ENCODE measurements around the gene TIGD6.
A peak's percentile ranks its signal among the peaks of the same experiment; 100 is the strongest.

The TIGD6 gene

GRCh38 chr5:150026682-150027172 lies 26.3 kb upstream of the TIGD6 start:
- WGBS (ENCODE audit: insufficient coverage): 100% methylated on average over 3 of the region's 4 CpGs
- peak overlapping the region in 1 of 2 experiments; percentile 18 for H3K27ac ChIP-seq (ENCODE audit: insufficient read depth in 1 of 2, low read depth in 1 of 2, low read length in 2 of 2, poor library complexity in 1 of 2, severe bottlenecking in 2 of 2)
- H3K27me3 ChIP-seq (replicated peaks in 2 of 5; ENCODE audit: control insufficient read depth in 4 of 5, insufficient read depth in 5 of 5, low read length in 4 of 5): no peaks in the 10 kb centered on the region
- no peaks in the 10 kb centered on the region for H3K9me3 ChIP-seq (ENCODE audit: control extremely low read depth in 1 of 5, control insufficient read depth in 4 of 5, insufficient read depth in 2 of 5, low read depth in 1 of 5, low read length in 4 of 5)
- peaks cover 0 to 7% (median 6%) of the 10 kb centered on the region in 4 experiments for H3K4me1 ChIP-seq (ENCODE audit: control extremely low read depth in 1 of 4, control insufficient read depth in 4 of 4, insufficient read depth in 4 of 4, low read length in 3 of 4)
- H3K36me3 ChIP-seq (ENCODE audit: control insufficient read depth in 4 of 4, insufficient read depth in 4 of 4, low read length in 3 of 4): peaks cover 39 to 87% (median 65%) of the 10 kb centered on the region in 4 experiments
- POLR2A ChIA-PET: no interaction called here
- no peak overlapping the region for H3K4me3 ChIP-seq (ENCODE audit: control insufficient read depth in 1 of 7, extremely low read depth in 1 of 7, insufficient read depth in 4 of 7, low read depth in 2 of 7, low read length in 6 of 7)
- CTCF ChIA-PET: interaction anchor here (1.0 to 2.0 kb wide), 10 partner anchors 11 to 183 kb away, joined by 3 to 9 read pairs (median 4); no protein-coding TSS in a partner anchor
- peak in 2 of 3 donors; percentile 41 to 69 for DNase-seq

DNA sequence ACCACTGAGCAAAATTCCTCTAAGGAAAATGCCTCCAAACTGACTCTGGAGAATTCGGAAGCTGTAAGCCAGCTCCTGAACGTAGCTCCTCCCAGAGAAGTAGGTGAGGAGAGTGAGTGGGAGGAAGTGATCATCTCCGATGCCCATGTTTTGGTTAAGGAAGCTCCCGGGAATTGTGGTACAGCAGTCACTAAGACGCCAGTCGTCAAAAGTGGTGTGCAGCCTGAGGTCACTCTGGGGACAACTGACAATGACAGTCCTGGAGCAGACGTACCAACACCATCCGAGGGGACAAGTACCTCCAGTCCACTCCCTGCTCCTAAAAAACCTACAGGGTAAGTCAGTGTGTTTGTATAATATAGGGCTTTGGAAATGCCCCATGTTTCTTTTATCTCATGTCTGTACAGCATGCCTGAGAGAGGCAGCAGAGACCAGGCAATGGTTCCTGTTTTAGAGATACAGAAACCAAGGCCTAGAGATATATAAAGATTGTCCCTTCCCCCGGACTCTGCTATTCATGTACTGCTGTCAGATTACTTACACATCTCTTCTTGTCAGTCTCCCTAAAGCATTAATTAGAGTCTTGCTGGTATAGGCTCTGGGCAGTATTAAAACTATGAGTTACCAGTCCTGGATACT lies 24.0 kb upstream of the TIGD6 start:
- Histone ChIP-seq H3K9me3 (ENCODE audit: control extremely low read depth in 1 of 5, control insufficient read depth in 4 of 5, insufficient read depth in 2 of 5, low read depth in 1 of 5, low read length in 4 of 5) (no peaks in the 10 kb centered on the region), H3K36me3 (ENCODE audit: control insufficient read depth in 4 of 4, insufficient read depth in 4 of 4, low read length in 3 of 4) (peaks cover 35 to 88% (median 64%) of the 10 kb centered on the region in 4 experiments), H3K27me3 (replicated peaks in 2 of 5; ENCODE audit: control insufficient read depth in 4 of 5, insufficient read depth in 5 of 5, low read length in 4 of 5) (no peaks in the 10 kb centered on the region), H3K27ac (ENCODE audit: insufficient read depth in 1 of 2, low read depth in 1 of 2, low read length in 2 of 2, poor library complexity in 1 of 2, severe bottlenecking in 2 of 2) (no peak overlapping the region), H3K4me1 (ENCODE audit: control extremely low read depth in 1 of 4, control insufficient read depth in 4 of 4, insufficient read depth in 4 of 4, low read length in 3 of 4) (peaks cover 0 to 8% (median 6%) of the 10 kb centered on the region in 4 experiments), H3K4me3 (ENCODE audit: control insufficient read depth in 1 of 7, extremely low read depth in 1 of 7, insufficient read depth in 4 of 7, low read depth in 2 of 7, low read length in 6 of 7) (no peak overlapping the region)
- CTCF ChIA-PET: interaction anchor here (0.6 to 2.2 kb wide), 5 partner anchors 15 to 194 kb away, joined by 3 to 18 read pairs (median 4); no protein-coding TSS in a partner anchor
- WGBS (ENCODE audit: insufficient coverage): 89% methylated on average over 8 of the region's 9 CpGs
- peak in 2 of 3 donors; percentile 53 to 54 for DNase-seq
- POLR2A ChIA-PET: no interaction called here

DNA sequence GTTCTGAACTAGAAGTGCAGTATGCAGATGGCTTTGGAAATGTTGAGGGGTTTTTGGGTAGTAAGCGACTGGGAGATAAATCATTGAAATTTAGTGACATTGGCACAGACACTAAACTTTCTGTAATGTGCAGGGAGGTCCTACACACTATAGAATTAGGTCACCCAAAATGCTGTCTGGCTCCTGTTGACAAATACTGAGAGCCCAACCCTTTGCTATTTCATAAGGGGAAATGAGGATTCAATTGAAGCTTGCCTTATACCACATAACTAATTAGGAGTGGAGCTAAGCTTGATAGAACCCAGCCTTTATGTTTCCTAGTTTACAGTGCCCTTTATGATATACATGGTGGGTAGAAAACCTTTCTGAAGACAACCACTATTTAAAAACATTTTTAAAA lies 22.7 kb upstream of the TIGD6 start:
- no peak for DNase-seq
- Histone ChIP-seq H3K4me1 (ENCODE audit: control extremely low read depth in 1 of 4, control insufficient read depth in 4 of 4, insufficient read depth in 4 of 4, low read length in 3 of 4) (peaks cover 0 to 8% (median 6%) of the 10 kb centered on the region in 4 experiments), H3K36me3 (ENCODE audit: control insufficient read depth in 4 of 4, insufficient read depth in 4 of 4, low read length in 3 of 4) (peaks cover 36 to 93% (median 68%) of the 10 kb centered on the region in 4 experiments), H3K27me3 (replicated peaks in 2 of 5; ENCODE audit: control insufficient read depth in 4 of 5, insufficient read depth in 5 of 5, low read length in 4 of 5) (no peaks in the 10 kb centered on the region), H3K27ac (ENCODE audit: insufficient read depth in 1 of 2, low read depth in 1 of 2, low read length in 2 of 2, poor library complexity in 1 of 2, severe bottlenecking in 2 of 2) (no peak overlapping the region), H3K9me3 (ENCODE audit: control extremely low read depth in 1 of 5, control insufficient read depth in 4 of 5, insufficient read depth in 2 of 5, low read depth in 1 of 5, low read length in 4 of 5) (no peaks in the 10 kb centered on the region), H3K4me3 (ENCODE audit: control insufficient read depth in 1 of 7, extremely low read depth in 1 of 7, insufficient read depth in 4 of 7, low read depth in 2 of 7, low read length in 6 of 7) (no peak overlapping the region)
- POLR2A ChIA-PET: interaction anchor here (0.6 kb wide), 1 partner anchor 141 kb away, joined by 3 read pairs; no protein-coding TSS in a partner anchor
- CTCF ChIA-PET: interaction anchor here (1.0 to 2.8 kb wide), 6 partner anchors 8 to 99 kb away, joined by 3 to 18 read pairs (median 7); no protein-coding TSS in a partner anchor
- WGBS (ENCODE audit: insufficient coverage): no CpG with 5 or more reads among the region's 1 CpG

DNA sequence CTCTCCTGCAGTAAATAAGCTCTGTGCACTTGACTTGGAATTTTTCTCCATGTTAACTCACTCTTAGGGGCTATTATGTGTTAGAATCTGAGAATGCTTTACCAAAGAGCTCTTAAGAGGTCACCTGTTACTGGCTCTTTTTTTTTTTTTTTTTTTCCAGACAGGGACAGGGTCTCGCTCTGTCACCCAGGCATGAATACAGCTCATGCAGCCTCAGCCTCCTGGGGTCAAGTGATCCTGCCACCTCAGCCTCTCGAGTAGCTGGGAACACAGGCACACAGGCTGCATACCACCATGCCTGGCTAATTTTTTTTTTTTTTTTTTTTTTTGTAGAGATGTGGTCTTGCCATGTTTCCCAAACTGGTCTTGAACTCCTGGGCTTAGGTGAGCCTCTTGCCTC lies 22.2 kb upstream of the TIGD6 start:
- WGBS (ENCODE audit: insufficient coverage): no CpG with 5 or more reads among the region's 2 CpGs
- DNase-seq: no peak
- CTCF ChIA-PET: interaction anchor here (0.7 to 2.8 kb wide), 7 partner anchors 8 to 157 kb away, joined by 3 to 18 read pairs (median 7); no protein-coding TSS in a partner anchor
- no peaks in the 10 kb centered on the region for H3K9me3 ChIP-seq (ENCODE audit: control extremely low read depth in 1 of 5, control insufficient read depth in 4 of 5, insufficient read depth in 2 of 5, low read depth in 1 of 5, low read length in 4 of 5)
- H3K27ac ChIP-seq (ENCODE audit: insufficient read depth in 1 of 2, low read depth in 1 of 2, low read length in 2 of 2, poor library complexity in 1 of 2, severe bottlenecking in 2 of 2): no peak overlapping the region
- no peak overlapping the region for H3K4me3 ChIP-seq (ENCODE audit: control insufficient read depth in 1 of 7, extremely low read depth in 1 of 7, insufficient read depth in 4 of 7, low read depth in 2 of 7, low read length in 6 of 7)
- POLR2A ChIA-PET: interaction anchor here (0.6 kb wide), 2 partner anchors 142 to 703 kb away, joined by 3 to 7 read pairs; no protein-coding TSS in a partner anchor
- no peaks in the 10 kb centered on the region for H3K27me3 ChIP-seq (replicated peaks in 2 of 5; ENCODE audit: control insufficient read depth in 4 of 5, insufficient read depth in 5 of 5, low read length in 4 of 5)
- peaks cover 38 to 93% (median 69%) of the 10 kb centered on the region in 4 experiments for H3K36me3 ChIP-seq (ENCODE audit: control insufficient read depth in 4 of 4, insufficient read depth in 4 of 4, low read length in 3 of 4)
- H3K4me1 ChIP-seq (ENCODE audit: control extremely low read depth in 1 of 4, control insufficient read depth in 4 of 4, insufficient read depth in 4 of 4, low read length in 3 of 4): peaks cover 0 to 8% (median 6%) of the 10 kb centered on the region in 4 experiments

GRCh38 chr5:150022158-150022531 lies 21.7 kb upstream of the TIGD6 start:
- Histone ChIP-seq H3K27ac (ENCODE audit: insufficient read depth in 1 of 2, low read depth in 1 of 2, low read length in 2 of 2, poor library complexity in 1 of 2, severe bottlenecking in 2 of 2) (no peak overlapping the region), H3K9me3 (ENCODE audit: control extremely low read depth in 1 of 5, control insufficient read depth in 4 of 5, insufficient read depth in 2 of 5, low read depth in 1 of 5, low read length in 4 of 5) (no peaks in the 10 kb centered on the region), H3K27me3 (replicated peaks in 2 of 5; ENCODE audit: control insufficient read depth in 4 of 5, insufficient read depth in 5 of 5, low read length in 4 of 5) (no peaks in the 10 kb centered on the region), H3K36me3 (ENCODE audit: control insufficient read depth in 4 of 4, insufficient read depth in 4 of 4, low read length in 3 of 4) (peaks cover 39 to 93% (median 70%) of the 10 kb centered on the region in 4 experiments), H3K4me3 (ENCODE audit: control insufficient read depth in 1 of 7, extremely low read depth in 1 of 7, insufficient read depth in 4 of 7, low read depth in 2 of 7, low read length in 6 of 7) (peak overlapping the region in 2 of 7 experiments; percentile 9 to 15), H3K4me1 (ENCODE audit: control extremely low read depth in 1 of 4, control insufficient read depth in 4 of 4, insufficient read depth in 4 of 4, low read length in 3 of 4) (peaks cover 0 to 8% (median 6%) of the 10 kb centered on the region in 4 experiments)
- DNase-seq: peak in 2 of 3 donors; percentile 34 to 48
- WGBS (ENCODE audit: insufficient coverage): 100% methylated on average over 1 of the region's 1 CpG
- CTCF ChIA-PET: interaction anchor here (0.7 to 2.8 kb wide), 9 partner anchors 9 to 188 kb away, joined by 3 to 11 read pairs (median 4); no protein-coding TSS in a partner anchor
- POLR2A ChIA-PET: interaction anchor here (0.6 kb wide), 1 partner anchor 703 kb away, joined by 7 read pairs; no protein-coding TSS in a partner anchor

DNA sequence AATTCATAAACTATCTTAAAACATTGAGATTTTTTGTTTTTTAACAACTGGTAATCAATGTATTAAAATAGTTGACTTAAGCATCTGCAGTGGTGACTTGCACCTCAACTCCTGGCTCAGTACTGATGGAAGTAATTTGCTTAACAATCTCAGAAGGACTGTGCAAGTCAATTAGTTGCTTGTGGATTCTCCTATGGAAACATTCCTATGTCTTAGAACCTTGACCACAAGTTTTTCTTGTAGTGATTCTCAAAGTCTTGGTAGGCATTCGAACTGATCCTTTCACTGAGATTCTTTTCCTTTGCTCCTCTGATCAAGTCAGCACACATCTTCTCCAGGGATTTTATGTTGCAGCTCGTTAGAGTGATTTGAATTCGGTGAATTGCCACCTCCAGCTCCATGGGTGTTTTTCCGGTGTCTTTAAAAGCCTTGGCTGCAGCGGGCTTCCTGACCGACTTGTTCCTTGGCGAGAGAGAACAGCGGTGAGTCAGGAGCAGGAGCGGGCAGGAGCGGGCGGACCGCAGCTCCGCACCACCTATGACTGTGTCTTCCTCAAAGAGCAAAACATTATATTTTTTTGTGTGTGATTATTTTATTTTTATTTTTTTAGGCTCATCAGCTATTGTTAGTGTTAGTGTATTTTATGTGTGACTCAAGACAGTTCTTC lies 21.2 kb upstream of the TIGD6 start:
- Histone ChIP-seq H3K27me3 (replicated peaks in 2 of 5; ENCODE audit: control insufficient read depth in 4 of 5, insufficient read depth in 5 of 5, low read length in 4 of 5) (no peaks in the 10 kb centered on the region), H3K4me1 (ENCODE audit: control extremely low read depth in 1 of 4, control insufficient read depth in 4 of 4, insufficient read depth in 4 of 4, low read length in 3 of 4) (peaks cover 0 to 8% (median 6%) of the 10 kb centered on the region in 4 experiments), H3K36me3 (ENCODE audit: control insufficient read depth in 4 of 4, insufficient read depth in 4 of 4, low read length in 3 of 4) (peaks cover 39 to 91% (median 65%) of the 10 kb centered on the region in 4 experiments), H3K9me3 (ENCODE audit: control extremely low read depth in 1 of 5, control insufficient read depth in 4 of 5, insufficient read depth in 2 of 5, low read depth in 1 of 5, low read length in 4 of 5) (no peaks in the 10 kb centered on the region), H3K27ac (ENCODE audit: insufficient read depth in 1 of 2, low read depth in 1 of 2, low read length in 2 of 2, poor library complexity in 1 of 2, severe bottlenecking in 2 of 2) (no peak overlapping the region), H3K4me3 (ENCODE audit: control insufficient read depth in 1 of 7, extremely low read depth in 1 of 7, insufficient read depth in 4 of 7, low read depth in 2 of 7, low read length in 6 of 7) (no peak overlapping the region)
- ChIA-PET CTCF (interaction anchor here (0.7 to 2.8 kb wide), 12 partner anchors 9 to 399 kb away, joined by 3 to 11 read pairs (median 4); no protein-coding TSS in a partner anchor), POLR2A (no interaction called here)
- no peak for DNase-seq
- WGBS (ENCODE audit: insufficient coverage): 95% methylated on average over 10 of the region's 13 CpGs

Data from common myeloid progenitor, CD34-positive (primary cell).